SHP77 treated with DMSO at 0.1 percent for 48 hours (cell line): ENCODE measurements around the gene SLC27A2.
"Not testable (repeated sequence)": the region's sequence is repeated elsewhere in the genome, so short reads cannot be mapped to it uniquely, and the experiment has no call there.

Experiments used
- DNase-seq: peaks from one replicate; lab custom pipeline; 2025; lab: John Stamatoyannopoulos, UW

The SLC27A2 gene

DNA sequence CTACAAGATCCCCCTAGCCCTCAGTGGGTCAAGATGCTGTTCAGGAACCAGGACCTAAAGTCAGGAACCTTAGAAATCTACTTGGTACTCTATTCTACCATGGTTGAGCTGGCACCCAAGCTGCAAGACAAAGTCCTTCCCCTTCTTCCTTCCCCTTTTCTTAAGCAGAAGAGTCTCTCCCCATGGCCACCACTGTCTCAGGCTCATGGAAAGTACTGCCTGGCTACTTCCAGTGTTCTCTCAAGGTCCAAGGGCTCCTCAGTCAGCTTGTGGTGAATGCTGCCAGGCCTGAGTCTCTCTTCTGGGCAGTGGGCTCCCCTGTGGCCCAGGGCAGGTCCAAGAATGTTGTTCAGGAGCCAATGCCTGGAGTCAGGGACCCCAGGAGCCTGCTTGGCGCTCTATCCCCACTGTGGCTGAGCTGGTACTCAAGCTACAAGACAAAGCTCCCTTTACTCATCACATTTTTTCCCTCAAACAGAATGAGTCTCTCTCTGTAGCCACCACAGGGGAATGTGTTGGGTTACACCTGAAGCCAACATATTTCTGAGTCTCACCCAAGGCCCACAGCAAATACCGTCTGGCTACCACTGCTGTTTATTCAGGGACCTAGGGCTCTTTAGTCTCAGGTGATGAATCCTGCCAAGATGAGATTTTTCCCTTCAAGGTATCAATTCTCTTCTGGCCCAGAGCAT is 18.1 kb upstream of the SLC27A2 start:
- DNase-seq, result no peak

DNA sequence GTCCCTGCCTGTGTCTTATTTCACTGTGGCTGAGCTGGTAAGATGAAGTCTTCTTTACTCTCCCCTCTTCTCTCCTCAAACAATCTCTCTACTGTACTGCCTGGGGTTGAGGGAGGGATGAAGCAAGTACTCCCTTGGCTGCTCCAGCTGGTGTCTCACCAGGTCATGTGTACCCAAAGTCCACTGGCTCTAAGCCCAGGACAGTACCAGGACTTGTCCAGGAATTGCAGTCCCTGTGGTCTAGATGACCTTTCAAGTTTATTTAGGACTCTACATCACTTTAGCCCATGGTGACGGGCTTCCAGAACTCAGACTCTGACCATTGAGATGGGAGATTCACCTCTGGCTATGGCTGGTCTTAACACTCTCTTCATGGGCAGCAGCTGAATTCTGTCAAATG is 17.5 kb upstream of the SLC27A2 start:
- no peak for DNase-seq

DNA sequence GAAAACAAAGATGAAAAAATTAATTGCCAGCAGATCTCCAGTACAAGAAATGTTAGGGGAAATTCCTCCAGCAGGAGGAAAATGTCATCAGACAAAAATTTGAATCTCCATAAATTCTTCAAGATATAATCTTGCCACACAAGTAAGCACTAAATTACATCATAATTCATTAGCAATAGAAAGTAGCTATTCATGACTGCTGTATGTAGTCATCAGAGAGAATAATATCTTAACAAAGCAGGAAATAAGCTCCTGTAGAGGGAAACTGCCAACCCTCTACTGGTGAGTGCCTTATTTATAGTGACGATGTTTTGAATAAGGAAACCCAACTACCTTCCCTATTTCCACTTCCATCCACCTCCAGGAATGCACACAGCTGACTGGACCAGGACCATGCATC is 15.8 kb upstream of the SLC27A2 start:
- no peak for DNase-seq

DNA sequence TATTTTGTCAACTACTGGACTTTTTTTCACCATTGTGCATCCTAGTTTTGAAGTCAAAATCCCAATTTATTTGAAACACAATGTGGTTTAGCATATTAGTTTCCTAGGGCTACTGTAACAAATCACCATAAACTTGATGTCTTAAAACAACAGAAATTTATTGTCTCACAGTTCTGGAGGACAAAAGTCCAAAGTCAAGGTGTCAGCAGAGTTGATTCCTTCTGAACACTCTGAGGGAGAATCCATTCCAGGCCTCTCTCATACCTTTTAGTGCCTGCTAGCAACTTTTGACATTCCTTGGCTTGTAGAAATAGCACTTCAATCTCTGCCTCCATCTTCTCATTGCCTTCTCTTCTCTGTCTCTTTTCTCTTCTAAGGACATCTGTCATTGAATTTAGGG is 14.9 kb upstream of the SLC27A2 start:
- no peak for DNase-seq

DNA sequence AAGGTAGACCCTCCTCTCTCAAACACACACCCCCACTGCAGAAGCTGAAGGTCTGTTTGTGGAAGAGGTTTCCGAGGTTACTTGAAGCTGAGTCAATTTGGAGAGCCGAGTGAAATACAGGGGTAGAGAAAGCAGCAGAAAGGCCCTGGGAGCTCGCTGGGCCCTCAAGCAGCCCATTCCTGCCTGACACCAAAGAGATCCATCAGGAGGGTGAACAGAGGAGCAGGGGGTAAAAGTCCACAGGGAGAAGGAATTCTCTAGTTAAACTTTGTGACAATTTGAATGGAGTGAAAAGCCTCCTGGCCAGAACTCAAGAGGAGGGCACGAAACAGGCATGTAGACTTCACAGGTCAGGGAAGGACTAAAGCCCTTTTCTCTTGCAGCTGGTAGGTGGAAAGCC is 13.6 kb upstream of the SLC27A2 start:
- no peak for DNase-seq

DNA sequence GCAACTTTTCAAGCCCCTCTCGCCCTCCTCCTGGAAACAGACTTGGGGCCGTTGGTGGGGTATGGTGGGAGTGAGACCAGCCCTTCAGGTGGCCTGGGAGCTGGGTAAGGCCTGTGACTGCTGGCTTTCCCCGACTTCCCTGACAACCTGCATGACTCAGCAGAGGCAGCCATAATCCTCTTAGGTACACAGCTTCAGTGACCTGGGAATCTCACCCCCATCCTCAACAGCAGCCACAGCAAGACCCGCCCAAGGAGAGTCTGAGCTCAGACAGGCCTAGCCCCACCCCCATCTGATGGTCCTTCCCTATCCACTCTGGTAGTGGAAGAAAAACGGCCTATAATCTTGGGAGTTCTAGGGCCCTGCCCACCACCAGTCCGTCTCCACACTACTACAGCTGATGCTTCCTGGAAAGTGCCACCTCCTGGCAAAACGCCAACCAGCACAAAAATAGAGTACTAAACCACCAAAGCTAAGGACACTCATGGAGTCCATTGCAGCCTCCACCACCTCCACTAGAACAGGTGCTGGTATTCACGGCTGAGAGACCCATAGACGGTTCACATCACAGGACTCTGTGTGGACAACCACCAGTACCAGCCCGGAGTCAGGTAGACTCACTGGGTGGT is 13.1 kb upstream of the SLC27A2 start:
- DNase-seq, result no peak

DNA sequence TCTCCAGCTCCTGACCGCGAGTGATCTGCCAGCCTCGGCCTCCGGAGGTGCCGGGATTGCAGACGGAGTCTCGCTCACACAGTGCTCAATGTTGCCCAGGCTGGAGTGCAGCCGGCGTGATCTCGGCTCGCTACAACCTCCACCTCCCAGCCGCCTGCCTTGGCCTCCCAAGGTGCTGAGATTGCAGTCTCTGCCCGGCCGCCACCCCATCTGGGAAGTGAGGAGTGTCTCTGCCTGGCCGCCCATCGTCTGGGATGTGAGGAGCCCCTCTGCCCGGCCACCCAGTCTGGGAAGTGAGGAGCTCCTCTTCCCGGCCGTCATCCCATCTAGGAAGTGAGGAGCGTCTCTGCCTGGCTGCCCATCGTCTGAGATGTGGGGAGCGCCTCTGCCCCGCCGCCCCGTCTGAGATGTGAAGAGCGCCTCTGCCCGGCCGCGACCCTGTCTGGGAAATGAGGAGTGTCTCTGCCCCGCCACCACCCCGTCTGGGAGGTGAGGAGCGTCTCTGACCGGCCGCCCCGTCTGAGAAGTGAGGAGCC is 9.6 kb upstream of the SLC27A2 start:
- DNase-seq, result not testable (repeated sequence)

DNA sequence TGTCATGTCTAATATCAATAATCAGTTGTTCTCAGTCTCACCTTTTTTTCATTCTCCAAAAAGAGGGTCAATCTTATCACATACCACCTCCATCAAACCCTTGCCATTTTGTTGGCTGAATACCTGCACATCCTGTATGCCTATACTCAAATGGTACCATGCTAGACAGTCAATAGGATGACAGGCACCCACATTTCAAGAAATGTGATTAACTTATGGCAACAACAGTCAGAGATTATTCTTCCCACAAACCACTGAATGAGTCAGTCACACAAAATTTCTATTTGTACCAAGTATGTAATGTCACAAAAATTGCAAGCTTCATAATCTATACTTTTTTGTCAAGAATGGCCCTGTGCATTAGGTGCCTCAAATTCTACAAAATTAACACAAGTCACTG is 5.1 kb upstream of the SLC27A2 start:
- DNase-seq, result no peak

DNA sequence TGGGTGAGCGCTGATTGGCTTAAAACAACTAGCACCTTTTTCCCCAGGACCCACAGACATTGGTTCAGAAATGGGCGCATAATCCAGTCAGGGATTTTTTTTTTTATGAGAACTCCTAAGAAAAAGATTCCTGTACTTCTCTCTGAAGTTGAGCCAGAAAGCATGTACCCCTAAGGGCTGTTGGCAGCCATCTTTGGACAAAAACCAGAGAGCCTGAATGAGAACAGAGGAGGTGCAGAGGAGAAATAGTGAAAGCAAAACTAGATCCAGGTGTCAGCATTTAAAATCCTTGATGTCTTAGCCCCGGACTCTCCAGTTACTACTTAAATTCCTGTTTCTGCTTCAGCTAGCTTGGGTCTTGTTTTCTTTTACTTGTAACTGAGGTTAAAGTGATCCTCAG is 1.9 kb upstream of the SLC27A2 start:
- no peak for DNase-seq

DNA sequence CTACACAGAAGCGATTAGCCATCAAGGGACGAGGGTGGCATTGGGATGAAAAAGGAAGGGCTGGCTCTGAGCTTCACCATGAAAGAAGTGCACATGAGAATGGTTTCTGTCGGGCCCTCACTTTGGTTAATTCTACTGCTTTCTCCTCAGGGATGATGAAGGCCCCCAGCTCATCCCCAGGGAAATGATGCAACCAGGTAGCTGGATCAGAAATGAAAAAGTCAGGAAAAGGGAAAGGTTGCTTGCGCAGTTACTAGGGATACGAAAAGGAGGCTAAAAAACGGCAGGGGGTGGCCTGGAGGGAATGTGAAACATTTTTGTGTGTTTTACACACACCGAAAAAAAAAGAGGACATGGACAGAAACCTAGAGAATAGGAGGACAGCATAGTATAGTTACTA is 1.4 kb upstream of the SLC27A2 start:
- no peak for DNase-seq

DNA sequence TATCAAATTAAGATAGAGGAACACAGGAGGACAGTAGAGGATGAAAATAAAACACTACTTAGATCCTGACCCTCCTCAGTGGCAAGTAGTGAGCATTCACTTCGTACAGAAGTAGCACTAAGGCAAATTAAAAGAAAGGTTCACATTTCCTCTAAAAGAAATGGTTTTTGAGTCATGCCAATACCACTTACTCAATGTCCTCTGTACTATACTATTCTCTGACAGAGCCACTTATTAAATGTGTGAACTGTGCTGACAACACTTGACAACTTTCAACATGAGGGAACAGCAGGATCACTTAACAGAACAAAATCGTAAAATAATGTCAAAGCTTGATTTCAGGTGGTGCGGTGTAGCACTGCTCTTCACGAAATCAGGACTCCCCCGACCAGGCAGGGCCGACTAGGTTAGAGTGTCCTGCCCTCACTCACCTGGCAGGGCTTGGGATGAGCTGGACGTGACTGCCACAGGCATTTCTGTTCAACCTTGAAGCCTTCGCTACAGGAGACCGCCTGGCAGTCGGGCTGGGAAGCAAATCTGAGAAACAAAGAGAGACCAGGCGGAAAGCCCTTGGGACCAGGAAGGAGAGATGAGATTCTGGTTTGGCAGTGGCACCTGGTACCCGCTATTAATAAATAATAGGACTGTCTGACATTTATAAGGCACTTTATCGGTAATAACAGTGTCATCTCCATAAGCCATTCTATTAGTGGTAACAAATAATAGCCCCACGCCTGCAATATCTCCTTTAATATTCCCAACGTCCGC is 611 bp upstream of the SLC27A2 start:
- DNase-seq, result no peak

DNA sequence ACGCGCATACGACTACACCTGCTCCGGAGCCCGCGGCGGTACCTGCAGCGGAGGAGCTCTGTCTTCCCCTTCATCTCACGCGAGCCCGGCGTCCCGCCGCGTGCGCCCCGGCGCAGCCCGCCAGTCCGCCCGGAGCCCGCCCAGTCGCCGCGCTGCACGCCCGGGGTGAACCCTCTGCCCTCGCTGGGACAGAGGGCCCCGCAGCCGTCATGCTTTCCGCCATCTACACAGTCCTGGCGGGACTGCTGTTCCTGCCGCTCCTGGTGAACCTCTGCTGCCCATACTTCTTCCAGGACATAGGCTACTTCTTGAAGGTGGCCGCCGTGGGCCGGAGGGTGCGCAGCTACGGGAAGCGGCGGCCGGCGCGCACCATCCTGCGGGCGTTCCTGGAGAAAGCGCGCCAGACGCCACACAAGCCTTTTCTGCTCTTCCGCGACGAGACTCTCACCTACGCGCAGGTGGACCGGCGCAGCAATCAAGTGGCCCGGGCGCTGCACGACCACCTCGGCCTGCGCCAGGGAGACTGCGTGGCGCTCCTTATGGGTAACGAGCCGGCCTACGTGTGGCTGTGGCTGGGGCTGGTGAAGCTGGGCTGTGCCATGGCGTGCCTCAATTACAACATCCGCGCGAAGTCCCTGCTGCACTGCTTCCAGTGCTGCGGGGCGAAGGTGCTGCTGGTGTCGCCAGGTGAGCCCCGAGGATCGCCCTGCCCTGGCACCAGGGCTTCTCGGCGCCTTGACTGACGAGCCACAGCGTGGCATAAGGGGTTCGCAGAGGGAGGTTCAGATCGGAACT is 420 bp downstream of the SLC27A2 start:
- DNase-seq, result no peak

DNA sequence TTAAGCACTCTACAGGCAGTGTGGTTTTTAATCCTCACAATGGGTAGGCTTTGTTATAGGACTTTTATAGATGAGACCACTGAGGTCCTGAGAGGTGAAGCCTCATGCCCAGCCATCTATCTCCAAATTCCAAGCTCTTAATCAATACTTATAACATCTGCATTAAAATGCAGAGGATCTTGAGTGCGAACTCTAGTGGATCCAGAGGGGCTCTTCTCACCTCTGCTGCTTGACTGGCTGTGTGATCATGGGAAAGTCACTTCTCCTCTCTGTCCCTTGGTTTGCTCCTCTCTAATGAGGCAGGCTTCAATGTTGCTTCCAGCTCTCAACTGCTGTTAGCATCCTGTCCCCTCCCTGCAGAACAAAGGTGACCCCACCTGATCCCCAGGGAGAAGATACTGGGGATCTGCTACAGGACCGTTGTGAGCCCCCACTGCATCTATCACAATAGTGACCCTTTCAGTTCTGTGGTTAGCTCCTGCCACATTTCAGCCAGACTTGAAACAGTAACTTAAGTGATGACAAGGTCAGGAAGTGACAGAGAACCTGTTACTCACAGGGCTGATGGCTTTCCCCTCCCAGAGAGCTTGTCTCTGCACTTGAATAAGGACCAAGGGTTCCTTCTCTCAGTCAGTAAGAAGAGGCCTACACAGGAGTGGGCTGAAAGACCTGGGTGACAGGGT is 1.3 kb downstream of the SLC27A2 start:
- no peak for DNase-seq

DNA sequence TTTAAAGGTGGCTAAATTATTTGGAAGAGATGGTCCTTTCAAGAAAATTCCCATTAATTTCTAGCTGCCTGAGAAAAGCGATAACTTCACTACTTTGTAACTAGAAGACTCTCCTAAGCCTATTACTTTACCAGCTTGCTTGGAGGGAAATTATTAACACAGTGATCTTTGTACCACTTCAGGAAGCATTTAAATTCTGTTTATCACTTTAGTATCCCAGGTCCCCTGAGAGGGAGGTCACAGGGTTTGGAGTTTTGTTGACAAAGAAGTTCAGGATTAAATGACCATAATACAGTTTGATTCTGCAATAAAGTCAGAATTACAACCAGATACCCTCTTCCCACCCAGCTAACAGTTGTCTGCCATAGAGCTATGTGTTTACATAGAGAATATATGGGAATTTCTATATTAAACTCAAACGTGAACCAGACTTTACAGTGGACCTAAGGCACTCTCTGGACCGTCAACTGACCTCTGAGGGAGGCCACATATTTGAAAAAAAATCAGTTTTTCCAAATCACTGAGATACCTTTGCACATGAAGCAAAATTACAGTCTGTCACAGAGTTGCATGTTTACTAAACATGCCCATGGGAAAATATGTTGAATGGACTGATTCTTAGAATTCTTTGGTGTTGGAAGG is 3.0 kb downstream of the SLC27A2 start:
- DNase-seq, result no peak

DNA sequence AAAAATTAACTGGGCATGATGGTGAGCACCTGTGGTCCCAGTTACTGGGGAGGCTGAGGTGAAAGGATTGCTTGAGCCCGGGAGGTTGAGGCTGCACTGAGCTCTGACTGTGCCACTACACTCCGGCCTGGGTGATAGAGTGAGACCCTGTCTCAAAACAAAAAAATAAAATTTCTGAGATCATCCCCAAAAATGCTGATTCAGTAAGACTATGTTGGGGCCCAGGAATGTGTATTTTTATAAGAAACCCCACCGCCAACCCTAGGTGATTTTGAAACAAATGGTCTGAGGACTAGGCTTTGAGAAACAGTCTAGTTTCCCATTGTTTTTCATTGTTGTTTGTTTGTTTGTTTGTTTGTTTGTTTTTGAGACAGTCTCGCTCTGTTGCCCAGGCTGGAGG is 4.1 kb downstream of the SLC27A2 start:
- DNase-seq, result no peak

DNA sequence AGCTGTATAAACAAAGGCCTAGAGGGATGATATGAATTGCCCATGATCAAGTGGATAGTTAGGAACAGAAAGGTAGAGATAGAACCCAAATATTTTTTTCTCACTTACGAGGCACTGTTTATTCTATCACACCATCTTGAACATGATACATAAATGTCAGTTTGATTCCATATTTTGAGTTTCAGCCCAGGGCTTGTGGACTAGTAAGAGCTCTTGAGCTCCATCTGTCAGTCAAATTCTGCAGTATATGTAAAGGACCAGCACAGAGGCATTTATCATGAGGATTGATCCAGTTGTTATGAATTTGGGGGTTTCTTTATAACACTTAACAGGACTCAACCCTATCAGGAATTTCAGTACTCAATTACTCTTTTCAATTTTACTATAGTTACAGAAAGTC is 4.8 kb downstream of the SLC27A2 start:
- DNase-seq, result no peak

DNA sequence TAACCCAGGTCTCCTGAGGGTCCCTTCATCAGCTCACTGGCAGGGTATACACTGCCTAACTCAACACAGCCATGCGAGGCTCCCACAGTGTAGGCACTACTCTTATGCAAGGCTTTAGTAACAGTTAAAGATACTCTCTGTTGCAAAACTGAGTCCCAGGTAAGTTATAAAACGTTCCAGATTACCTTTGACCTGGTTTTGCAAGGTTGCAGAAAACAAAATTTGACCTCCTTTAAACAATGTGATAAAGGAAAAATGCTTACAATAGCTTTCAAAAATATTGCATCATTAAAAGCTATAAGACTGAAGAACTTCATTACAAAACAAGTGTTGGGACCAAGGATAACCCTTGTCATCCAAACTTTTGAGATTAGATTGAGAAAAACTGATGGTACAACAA is 5.5 kb downstream of the SLC27A2 start:
- no peak for DNase-seq

DNA sequence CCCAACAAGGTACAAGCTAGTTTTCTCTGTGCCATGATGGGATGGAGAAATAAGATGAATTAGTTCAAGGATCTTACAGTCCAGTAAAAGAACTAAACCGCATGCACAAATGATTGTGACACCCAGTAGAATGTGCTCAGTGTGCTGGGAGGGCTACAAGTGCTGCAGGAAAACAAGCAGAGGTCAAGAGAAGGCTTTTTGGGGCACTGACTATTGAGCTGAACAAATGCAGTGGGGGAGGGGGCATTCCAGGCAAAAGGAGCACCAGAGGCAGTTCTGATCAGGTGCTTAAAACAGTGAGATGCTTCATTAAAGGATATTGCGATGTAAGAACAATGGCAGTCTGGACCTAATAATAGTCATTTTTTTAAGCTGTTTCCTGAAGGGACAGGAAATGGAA is 6.0 kb downstream of the SLC27A2 start:
- no peak for DNase-seq

DNA sequence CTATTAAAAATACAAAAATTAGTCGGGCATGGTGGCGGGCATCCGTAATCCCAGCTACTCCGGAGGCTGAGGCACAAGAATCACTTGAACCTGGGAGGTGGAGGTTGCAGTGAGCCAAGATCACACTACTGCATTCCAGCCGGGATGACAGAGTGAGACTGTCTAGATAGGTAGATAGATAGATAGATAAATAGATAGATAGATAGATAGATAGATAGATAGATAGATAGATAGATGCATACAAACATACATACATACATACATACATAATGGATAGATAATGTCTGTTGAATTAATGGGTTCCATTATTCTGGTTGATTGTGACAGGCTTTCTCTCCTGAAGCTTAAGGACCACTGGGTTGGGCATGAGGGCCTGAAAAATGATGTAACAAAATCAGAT is 6.8 kb downstream of the SLC27A2 start:
- DNase-seq, result not testable (repeated sequence)

DNA sequence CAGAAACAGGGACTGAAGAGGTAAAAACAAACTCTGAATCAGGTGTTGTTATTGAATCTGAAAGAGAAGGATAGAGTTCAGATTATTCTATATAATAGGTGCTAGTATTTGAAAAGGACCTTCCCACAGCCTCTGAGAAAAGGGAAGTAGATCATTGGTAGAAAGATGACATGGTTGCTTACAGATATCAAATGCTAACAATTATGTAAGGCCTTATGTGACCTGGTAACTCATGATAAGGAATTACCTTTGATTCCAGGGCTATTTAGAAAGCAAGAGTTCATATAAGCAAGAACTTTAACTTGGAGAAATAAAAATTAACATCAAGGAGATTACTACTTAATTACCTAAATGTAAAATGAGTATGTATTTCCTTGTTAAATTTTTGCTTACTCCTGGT is 7.6 kb downstream of the SLC27A2 start:
- no peak for DNase-seq

DNA sequence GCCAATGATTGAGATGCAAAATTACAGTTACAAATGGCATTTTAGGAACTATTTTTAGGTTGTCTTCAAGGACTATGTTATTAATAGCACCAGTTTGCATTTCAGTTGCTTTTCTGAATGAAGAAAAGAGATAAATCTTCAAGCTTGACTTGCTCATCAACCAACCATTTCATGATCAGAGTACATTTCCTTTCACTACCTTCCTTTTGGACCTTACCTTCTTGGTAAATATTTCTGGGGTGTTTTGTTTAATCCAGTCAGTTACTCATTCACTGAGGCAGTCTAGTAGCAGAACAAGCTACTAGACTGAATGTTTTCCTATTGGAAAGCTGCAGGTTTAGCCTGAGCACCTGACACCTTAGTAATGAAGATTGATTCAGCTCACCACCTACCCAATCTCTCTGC is 8.2 kb downstream of the SLC27A2 start:
- no peak for DNase-seq
